HL-60/S4 (cell line): ENCODE results near the gene RNASE7.

Experiments used
- in situ Hi-C: fragments of 300-500 bp; cut with MboI; formaldehyde crosslinking; loops from 2 replicates; pipeline ENCODE4 v1.14.3; 2022; ENCODE audit warnings: low sequenced_read_pairs

The RNASE7 gene

GRCh38 chr14:21084998-21085853, 43.1 kb downstream of the RNASE7 start:
- in situ Hi-C loops = no loop called here

- in situ Hi-C loops = no loop called here
Observed at GRCh38 chr14:21086908-21087293, 44.7 kb downstream of the RNASE7 start.

- in situ Hi-C loops = no loop called here
Observed at GRCh38 chr14:21087294-21088091, 45.3 kb downstream of the RNASE7 start.

GRCh38 chr14:21088687-21089086, 46.5 kb downstream of the RNASE7 start:
- in situ Hi-C loops = no loop called here

- in situ Hi-C loops = no loop called here
Observed at GRCh38 chr14:21089271-21089670, 47.1 kb downstream of the RNASE7 start.

- in situ Hi-C loops = no loop called here
Observed at GRCh38 chr14:21089877-21090193, 47.7 kb downstream of the RNASE7 start.

GRCh38 chr14:21090194-21090939, 48.2 kb downstream of the RNASE7 start:
- in situ Hi-C loops = no loop called here

- in situ Hi-C loops = no loop called here
Observed at GRCh38 chr14:21090940-21091663, 48.9 kb downstream of the RNASE7 start.

- in situ Hi-C loops = no loop called here
Observed at GRCh38 chr14:21091821-21092272, 49.7 kb downstream of the RNASE7 start.

GRCh38 chr14:21092273-21093011, 50.3 kb downstream of the RNASE7 start:
- in situ Hi-C loops = no loop called here

GRCh38 chr14:21093018-21093417, 50.9 kb downstream of the RNASE7 start:
- in situ Hi-C loops = no loop called here
